ENCODE results near the gene CD93.

CD93 gene

GRCh38 chr20:23118144-23118543 lies 32.0 kb upstream of the CD93 start:
- Histone ChIP-seq H3K9ac (ENCODE audit: low read depth, low read length, poor library complexity, severe bottlenecking) (no peak overlapping the region), H3K79me2 (ENCODE audit: insufficient read depth, low read length) (no peaks in the 10 kb centered on the region), H3K9me2 (replicated peaks; ENCODE audit: low read depth, low read length) (no peaks in the 10 kb centered on the region), H3K9me3 (ENCODE audit: insufficient read depth, low read depth, low read length) (no peaks in the 10 kb centered on the region), H3K36me3 (ENCODE audit: insufficient read depth, low read length) (no peaks in the 10 kb centered on the region), H2AFZ (ENCODE audit: low read length) (no peak overlapping the region), H3K4me1 (ENCODE audit: insufficient read depth, low read length, poor library complexity, severe bottlenecking) (peaks cover 17% of the 10 kb centered on the region), H3K4me2 (ENCODE audit: low read depth, low read length, poor library complexity, severe bottlenecking) (no peak overlapping the region), H3K27me3 (ENCODE audit: insufficient read depth, low read length, poor library complexity, severe bottlenecking) (no peaks in the 10 kb centered on the region), H4K20me1 (ENCODE audit: insufficient read depth, low read length, poor library complexity, severe bottlenecking) (no peaks in the 10 kb centered on the region), H3K4me3 (ENCODE audit: low read length, poor library complexity, severe bottlenecking) (no peak overlapping the region), H3F3A (ENCODE audit: low read depth) (no peaks in the 10 kb centered on the region)
- TF ChIP-seq EZH2phosphoT487 (IDR thresholded peaks at IDR 0.05; ENCODE audit: borderline replicate concordance) (no peak), CTCF (conservative IDR thresholded peaks at IDR 0.05; ENCODE audit: low read length) (no peak)

GRCh38 chr20:23117738-23118137 lies 31.6 kb upstream of the CD93 start:
- Histone ChIP-seq H4K20me1 (ENCODE audit: insufficient read depth, low read length, poor library complexity, severe bottlenecking) (no peaks in the 10 kb centered on the region), H3K27me3 (ENCODE audit: insufficient read depth, low read length, poor library complexity, severe bottlenecking) (no peaks in the 10 kb centered on the region), H3K79me2 (ENCODE audit: insufficient read depth, low read length) (no peaks in the 10 kb centered on the region), H3K9ac (ENCODE audit: low read depth, low read length, poor library complexity, severe bottlenecking) (no peak overlapping the region), H3K9me3 (ENCODE audit: insufficient read depth, low read depth, low read length) (no peaks in the 10 kb centered on the region), H3K36me3 (ENCODE audit: insufficient read depth, low read length) (no peaks in the 10 kb centered on the region), H3F3A (ENCODE audit: low read depth) (no peaks in the 10 kb centered on the region), H2AFZ (ENCODE audit: low read length) (no peak overlapping the region), H3K4me1 (ENCODE audit: insufficient read depth, low read length, poor library complexity, severe bottlenecking) (peaks cover 21% of the 10 kb centered on the region), H3K9me2 (replicated peaks; ENCODE audit: low read depth, low read length) (no peaks in the 10 kb centered on the region), H3K4me3 (ENCODE audit: low read length, poor library complexity, severe bottlenecking) (no peak overlapping the region), H3K4me2 (ENCODE audit: low read depth, low read length, poor library complexity, severe bottlenecking) (no peak overlapping the region)
- no peak for TF ChIP-seq CTCF (conservative IDR thresholded peaks at IDR 0.05; ENCODE audit: low read length)

GRCh38 chr20:23116311-23117089 lies 30.4 kb upstream of the CD93 start:
- Histone ChIP-seq H2AFZ (ENCODE audit: low read length) (no peak overlapping the region), H3K4me2 (ENCODE audit: low read depth, low read length, poor library complexity, severe bottlenecking) (no peak overlapping the region), H3K4me1 (ENCODE audit: insufficient read depth, low read length, poor library complexity, severe bottlenecking) (peaks cover 26% of the 10 kb centered on the region), H3F3A (ENCODE audit: low read depth) (no peaks in the 10 kb centered on the region), H3K79me2 (ENCODE audit: insufficient read depth, low read length) (no peaks in the 10 kb centered on the region), H3K9me2 (replicated peaks; ENCODE audit: low read depth, low read length) (no peaks in the 10 kb centered on the region), H3K4me3 (ENCODE audit: low read length, poor library complexity, severe bottlenecking) (no peak overlapping the region), H3K36me3 (ENCODE audit: insufficient read depth, low read length) (no peaks in the 10 kb centered on the region), H3K27me3 (ENCODE audit: insufficient read depth, low read length, poor library complexity, severe bottlenecking) (no peaks in the 10 kb centered on the region), H3K9me3 (ENCODE audit: insufficient read depth, low read depth, low read length) (no peaks in the 10 kb centered on the region), H4K20me1 (ENCODE audit: insufficient read depth, low read length, poor library complexity, severe bottlenecking) (no peaks in the 10 kb centered on the region), H3K9ac (ENCODE audit: low read depth, low read length, poor library complexity, severe bottlenecking) (no peak overlapping the region)
- TF ChIP-seq EZH2phosphoT487 (IDR thresholded peaks at IDR 0.05; ENCODE audit: borderline replicate concordance): no peak
- no peak for TF ChIP-seq CTCF (conservative IDR thresholded peaks at IDR 0.05; ENCODE audit: low read length)

Data from Loucy (cell line).